Stimulated activated CD8-positive, alpha-beta memory T cell treated with anti-CD3 and anti-CD28 coated beads, Interleukin-4, amount 100 ng/mL, for 4 hours (primary cell): ENCODE data around the gene LAPTM5.
"Not testable (repeated sequence)": the region's sequence is repeated elsewhere in the genome, so short reads cannot be mapped to it uniquely, and the experiment has no call there.

Experiments
- DNase-seq, 2 donors: peaks; one replicate each; pipeline ENCODE4 v3.0.0-alpha.2; 2020; ENCODE audit warnings: low read depth in 2 of 2, low spot score in 1 of 2

Gene LAPTM5

GRCh38 chr1:30773722-30774358 is 16.3 kb upstream of the LAPTM5 start:
- DNase-seq: no peak

- DNase-seq: no peak
These were observed 13.4 kb upstream of the LAPTM5 start for GRCh38 chr1:30771005-30771404.

- no peak for DNase-seq
These were observed 12.6 kb upstream of the LAPTM5 start for GRCh38 chr1:30770150-30770549.

- DNase-seq: no peak
These were observed 11.5 kb upstream of the LAPTM5 start for GRCh38 chr1:30768830-30769718.

GRCh38 chr1:30768159-30768829 is 10.7 kb upstream of the LAPTM5 start:
- DNase-seq: no peak

GRCh38 chr1:30766948-30767347 is 9.4 kb upstream of the LAPTM5 start:
- DNase-seq: not testable (repeated sequence)

GRCh38 chr1:30765556-30766434 is 8.2 kb upstream of the LAPTM5 start:
- no peak for DNase-seq

- no peak for DNase-seq
These were observed 7.5 kb upstream of the LAPTM5 start for GRCh38 chr1:30764939-30765555.

GRCh38 chr1:30764396-30764795 is 6.8 kb upstream of the LAPTM5 start:
- no peak for DNase-seq

- no peak for DNase-seq
These were observed 6.2 kb upstream of the LAPTM5 start for GRCh38 chr1:30763651-30764248.

GRCh38 chr1:30762930-30763650 is 5.5 kb upstream of the LAPTM5 start:
- no peak for DNase-seq

- DNase-seq: no peak
These were observed 4.8 kb upstream of the LAPTM5 start for GRCh38 chr1:30762152-30762929.

GRCh38 chr1:30761381-30762151 is 4.0 kb upstream of the LAPTM5 start:
- DNase-seq: no peak

GRCh38 chr1:30760596-30761324 is 3.2 kb upstream of the LAPTM5 start:
- no peak for DNase-seq

GRCh38 chr1:30759718-30760281 is 2.2 kb upstream of the LAPTM5 start:
- peak in 1 of 2 donors; percentile 47 for DNase-seq

GRCh38 chr1:30758785-30759380 is 1.3 kb upstream of the LAPTM5 start:
- DNase-seq: no peak
